HG02852 (cell line): ENCODE measurements around the gene TEDC2.
"Not testable (repeated sequence)": the region's sequence is repeated elsewhere in the genome, so short reads cannot be mapped to it uniquely, and the experiment has no call there.

Source experiments
- ATAC-seq: cut with Tn5 transposase; IDR thresholded peaks from one replicate; pipeline ENCODE4 v1.9.1; 2021; ENCODE audit warnings: mild to moderate bottlenecking, moderate library complexity; ENCODE audit not compliant: unreplicated experiment

TEDC2 gene

GRCh38 chr16:2437032-2437790 is 22.7 kb upstream of the TEDC2 start:
- ATAC-seq = no peak

- no peak for ATAC-seq
Observed at GRCh38 chr16:2438121-2438520, 21.8 kb upstream of the TEDC2 start.

GRCh38 chr16:2439598-2439997 is 20.3 kb upstream of the TEDC2 start:
- ATAC-seq = no peak

GRCh38 chr16:2441143-2441804 is 18.6 kb upstream of the TEDC2 start:
- ATAC-seq = not testable (repeated sequence)

GRCh38 chr16:2443555-2443954 is 16.4 kb upstream of the TEDC2 start:
- ATAC-seq = no peak

- ATAC-seq = no peak
Observed at GRCh38 chr16:2447920-2448583, 11.9 kb upstream of the TEDC2 start.

- ATAC-seq = no peak
Observed at GRCh38 chr16:2449118-2449517, 10.8 kb upstream of the TEDC2 start.

- no peak for ATAC-seq
Observed at GRCh38 chr16:2450535-2450934, 9.4 kb upstream of the TEDC2 start.

- ATAC-seq = no peak
Observed at GRCh38 chr16:2450975-2451381, 8.9 kb upstream of the TEDC2 start.

GRCh38 chr16:2451851-2452320 is 8.0 kb upstream of the TEDC2 start:
- ATAC-seq = no peak

- no peak for ATAC-seq
Observed at GRCh38 chr16:2452650-2453049, 7.3 kb upstream of the TEDC2 start.

GRCh38 chr16:2455081-2455845 is 4.6 kb upstream of the TEDC2 start:
- ATAC-seq = no peak

GRCh38 chr16:2456551-2457153 is 3.3 kb upstream of the TEDC2 start:
- no peak for ATAC-seq

GRCh38 chr16:2457267-2457666 is 2.6 kb upstream of the TEDC2 start:
- ATAC-seq = no peak

- ATAC-seq = no peak
Observed at GRCh38 chr16:2457946-2458345, 2.0 kb upstream of the TEDC2 start.

GRCh38 chr16:2458887-2459646 is 842 bp upstream of the TEDC2 start:
- ATAC-seq = no peak

GRCh38 chr16:2460391-2460713 is 443 bp downstream of the TEDC2 start:
- ATAC-seq = no peak

GRCh38 chr16:2460916-2461315 is 1.0 kb downstream of the TEDC2 start:
- no peak for ATAC-seq

- ATAC-seq = no peak
Observed at GRCh38 chr16:2462031-2462866, 2.3 kb downstream of the TEDC2 start.
